Lung microvascular endothelial cell (primary cell): ENCODE results near the gene MAGOHB. TPM values are rescaled to one million over a fixed set of nuclear protein-coding genes. Genes with fewer than 3 reads are reported as not detected.
"Not testable (repeated sequence)": the region's sequence is repeated elsewhere in the genome, so short reads cannot be mapped to it uniquely, and the experiment has no call there.

Source experiments
- DNase-seq, 2 donors: peaks; one replicate each; pipeline versions ENCODE4 v3.0.0 to v3.0.0-alpha.2; 2010; ENCODE audit warnings: low read depth in 2 of 2
- total RNA-seq: library from RNA; depleted of rRNA; stranded (reverse); fragments of >200 nt; gene quantifications from 2 replicates; pipeline ENCODE4 v1.2.1, GENCODE V29; 2014

Gene MAGOHB
- total RNA-seq = 6.1 and 13.5 TPM in 2 replicates

DNA sequence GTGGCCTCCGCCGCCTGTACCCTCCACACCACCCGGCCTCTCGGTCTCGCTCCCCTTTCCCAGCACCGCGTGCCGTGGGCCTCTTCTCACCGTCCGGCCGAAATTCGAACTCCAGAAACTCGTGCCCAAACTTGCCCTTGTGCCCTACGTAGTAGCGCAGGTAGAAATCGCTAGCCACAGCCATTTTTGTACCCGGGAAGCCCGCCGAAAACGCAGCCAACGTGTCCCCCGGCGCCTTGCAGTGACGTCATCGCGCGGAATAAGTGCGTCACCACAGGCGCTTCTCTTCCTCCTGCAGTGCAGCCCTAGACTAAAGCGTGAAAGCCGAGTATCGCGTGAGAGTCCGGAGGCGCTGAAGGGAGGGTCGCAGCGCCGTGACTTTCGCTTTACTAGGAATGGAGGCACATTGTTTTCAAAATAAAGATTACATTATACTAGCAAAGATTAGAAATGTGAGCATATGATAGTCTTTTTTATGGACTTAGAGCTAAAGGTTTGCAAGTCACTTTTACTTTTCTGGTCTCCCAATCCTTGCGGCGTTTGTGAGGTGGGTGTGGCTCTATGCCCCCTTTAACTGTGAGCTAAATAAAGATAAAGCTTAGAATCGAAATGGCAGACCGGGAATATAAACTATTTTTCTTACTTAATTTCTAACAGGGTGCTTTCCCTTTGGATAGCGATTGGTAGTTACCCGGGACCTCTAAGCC, at the start of gene MAGOHB:
TSS of gene MAGOHB (minus strand) at position 261 of the 707 bp plus-strand sequence. CDS start at position 184, 77 bp downstream.
- peak; percentile 98 to 99 for DNase-seq

DNA sequence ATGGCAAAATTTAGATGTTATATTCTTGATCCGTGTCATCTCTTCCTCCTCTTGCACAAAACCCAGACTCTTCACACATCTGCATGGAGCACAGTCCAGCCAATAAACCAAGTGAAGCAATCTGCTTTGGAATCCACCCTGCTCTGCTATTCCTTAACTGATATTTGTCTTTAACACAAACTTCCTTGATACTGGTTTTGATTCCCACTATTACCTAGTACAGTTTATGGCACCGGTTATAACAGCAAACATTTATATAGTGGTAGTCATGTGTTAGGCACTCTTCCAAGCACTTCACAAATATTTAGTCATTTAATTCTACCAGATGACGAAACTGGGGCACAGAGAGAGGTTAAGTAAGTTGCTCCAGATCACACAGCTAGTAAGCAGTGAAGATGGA, 47.9 kb upstream of the MAGOHB start:
- peak in 1 of 2 donors; percentile 22 for DNase-seq

DNA sequence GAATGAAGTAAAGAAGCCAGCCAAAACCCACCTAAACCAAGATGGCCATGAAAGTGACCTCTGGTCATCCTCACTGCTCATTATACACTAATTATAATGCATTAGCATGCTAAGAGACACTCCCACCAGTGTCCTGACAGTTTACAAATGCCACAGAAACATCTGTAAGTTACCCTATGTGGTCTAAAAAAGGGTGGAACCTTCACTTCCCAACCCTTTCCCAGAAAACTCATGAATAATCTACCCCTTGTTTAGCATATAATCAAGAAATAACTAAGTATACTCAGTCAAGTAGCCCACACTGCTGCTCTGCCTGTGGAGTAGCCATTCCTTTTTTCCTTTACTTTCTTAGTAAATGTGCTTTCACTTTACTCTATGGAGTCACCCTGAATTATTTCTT, 40.6 kb upstream of the MAGOHB start:
- DNase-seq = no peak

DNA sequence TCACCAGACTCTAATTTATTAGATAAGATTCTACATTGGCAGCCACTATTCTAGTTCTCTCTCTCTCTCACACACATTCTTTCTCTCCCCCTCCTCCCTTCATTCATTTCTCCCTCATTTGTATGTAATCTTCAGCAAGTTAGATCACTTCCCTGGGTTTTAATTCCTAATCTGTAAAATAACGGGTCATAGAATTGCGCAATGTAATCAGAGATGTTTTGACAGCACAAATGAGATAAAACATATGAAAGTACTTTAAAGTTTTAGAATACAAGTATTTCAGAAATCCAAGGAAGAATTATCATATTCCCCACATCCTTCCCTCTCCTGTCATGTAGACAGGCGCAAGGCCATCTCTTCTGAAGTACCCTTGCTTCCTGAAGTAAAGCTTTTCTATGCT, 38.8 kb upstream of the MAGOHB start:
- DNase-seq = no peak

DNA sequence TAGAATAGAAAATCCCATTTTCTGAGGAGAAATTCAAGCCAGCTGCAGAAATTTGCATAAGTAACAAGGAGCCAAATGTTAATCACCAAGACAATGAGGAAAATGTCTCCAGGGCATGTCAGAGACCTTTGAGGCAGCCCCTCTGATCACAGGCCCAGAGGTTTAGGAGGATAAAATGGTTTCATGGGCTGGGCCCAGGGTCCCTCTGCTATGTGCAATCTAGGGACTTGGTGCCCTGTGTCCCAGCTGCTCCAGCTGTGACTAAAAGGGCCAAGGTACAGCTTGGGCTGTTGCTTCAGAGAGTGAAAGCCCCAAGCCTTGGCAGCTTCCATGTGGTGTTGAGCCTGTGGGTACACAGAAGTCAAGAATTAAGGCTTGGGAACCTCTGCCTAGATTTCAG, 33.2 kb upstream of the MAGOHB start:
- not testable (repeated sequence) for DNase-seq

DNA sequence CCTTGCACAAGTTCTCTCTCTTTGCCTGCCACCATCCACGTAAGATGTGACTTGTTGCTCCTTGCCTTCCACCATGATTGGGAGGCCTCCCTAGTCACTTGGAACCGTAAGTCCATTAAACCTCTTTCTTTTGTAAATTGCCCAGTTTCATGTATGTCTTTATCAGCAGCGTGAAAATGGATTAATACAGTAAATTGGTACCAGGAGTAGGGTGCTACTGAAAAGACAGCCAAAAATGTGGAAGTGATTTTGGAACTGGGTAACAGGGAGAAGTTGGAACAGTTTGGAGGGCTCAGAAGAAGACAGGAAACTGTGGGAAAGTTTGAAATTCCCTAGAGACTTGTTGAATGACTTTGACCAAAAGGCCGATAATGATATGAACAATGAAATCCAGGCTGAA, 32.5 kb upstream of the MAGOHB start:
- DNase-seq = no peak

DNA sequence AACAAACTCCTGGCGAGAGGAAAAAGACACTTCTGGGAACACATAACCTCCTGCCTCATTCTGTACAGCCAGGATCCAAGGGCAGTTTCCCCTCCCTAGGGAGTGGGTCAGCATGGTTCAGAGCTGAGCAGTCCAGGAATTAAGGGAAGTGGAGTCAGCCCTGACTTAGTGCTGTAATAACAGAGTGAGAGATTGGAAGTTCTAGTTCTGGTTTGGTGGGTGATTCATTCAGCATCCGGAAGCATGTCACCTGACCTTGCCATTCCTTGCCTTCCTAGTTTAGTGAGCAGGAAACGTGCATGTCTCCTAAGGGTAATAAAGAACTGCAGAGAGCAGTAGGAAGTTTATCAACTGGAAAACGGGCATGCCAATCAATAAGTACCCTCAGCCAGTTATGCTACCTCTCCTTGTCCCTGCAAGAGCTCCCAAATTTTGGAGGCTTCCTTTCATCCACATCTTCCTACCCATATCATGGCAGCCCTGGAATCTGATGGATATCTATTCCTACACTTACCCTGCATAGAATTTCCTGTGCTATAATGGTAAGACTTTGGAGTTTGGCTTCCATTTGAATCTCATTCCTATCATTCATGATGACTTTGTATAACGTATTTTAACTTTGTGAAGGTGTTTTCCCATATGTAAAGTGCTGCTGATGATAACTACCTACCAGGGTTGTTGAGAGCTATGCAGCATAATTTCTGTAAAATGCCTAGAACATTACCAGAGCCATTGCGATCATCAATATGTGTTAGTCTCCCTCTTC, 28.5 kb upstream of the MAGOHB start:
- DNase-seq = peak; percentile 93 to 98

DNA sequence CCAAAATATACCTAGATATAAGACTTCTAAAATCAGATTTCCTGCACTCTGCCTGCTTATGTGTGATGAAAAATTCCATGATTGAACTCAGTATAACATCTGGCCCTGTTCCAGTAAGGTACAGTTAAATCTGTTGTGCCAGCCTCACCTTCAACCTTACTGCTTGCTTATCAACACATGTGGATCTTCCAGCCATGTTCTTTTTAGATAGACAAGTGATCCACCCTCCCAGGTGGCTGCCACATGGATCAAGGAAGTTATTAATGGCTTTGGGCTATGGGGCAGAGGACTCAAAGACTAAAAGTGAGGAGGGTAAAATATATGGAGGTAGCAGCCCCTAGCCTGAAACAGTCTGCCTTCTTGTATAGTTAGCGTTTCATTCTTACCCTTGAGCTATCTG, 25.3 kb upstream of the MAGOHB start:
- DNase-seq = peak in 1 of 2 donors; percentile 16

DNA sequence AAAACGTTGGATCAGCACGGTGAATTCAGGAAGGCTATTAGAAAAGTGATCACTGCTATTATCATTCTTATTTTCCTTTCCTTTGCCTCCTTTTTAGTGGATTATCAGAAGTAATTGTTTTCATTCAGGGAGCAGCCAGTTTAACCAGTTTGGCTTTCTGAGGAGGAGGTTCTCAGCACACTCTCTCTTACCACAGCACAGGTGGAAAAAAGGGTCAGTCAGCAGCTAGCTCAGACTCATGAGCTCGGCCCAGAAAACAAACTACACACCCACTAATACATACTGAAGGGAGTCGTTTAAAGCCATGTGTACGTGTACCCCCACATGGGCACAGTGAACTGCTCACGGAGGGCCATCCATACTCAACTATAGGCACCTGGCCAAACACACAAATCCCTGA, 23.2 kb upstream of the MAGOHB start:
- no peak for DNase-seq

DNA sequence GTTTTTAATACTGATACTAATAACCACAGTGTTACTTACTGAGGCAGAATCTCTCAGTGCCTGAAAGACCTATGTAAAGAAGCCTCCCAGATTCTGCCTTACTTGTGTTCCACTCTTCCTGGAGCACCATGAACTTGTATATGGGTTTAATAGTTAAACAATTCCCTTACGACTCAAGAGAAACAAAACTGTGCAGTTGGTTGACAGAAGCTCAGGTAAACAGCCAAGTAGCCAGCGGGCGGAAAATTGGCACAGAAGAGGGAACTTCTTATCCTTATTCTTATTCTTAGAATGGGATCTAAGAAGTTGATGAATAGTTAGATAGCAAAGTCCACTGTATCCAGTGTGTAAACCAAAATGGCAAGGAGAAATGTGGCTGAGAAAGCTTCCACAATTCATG, 22.7 kb upstream of the MAGOHB start:
- DNase-seq = no peak

DNA sequence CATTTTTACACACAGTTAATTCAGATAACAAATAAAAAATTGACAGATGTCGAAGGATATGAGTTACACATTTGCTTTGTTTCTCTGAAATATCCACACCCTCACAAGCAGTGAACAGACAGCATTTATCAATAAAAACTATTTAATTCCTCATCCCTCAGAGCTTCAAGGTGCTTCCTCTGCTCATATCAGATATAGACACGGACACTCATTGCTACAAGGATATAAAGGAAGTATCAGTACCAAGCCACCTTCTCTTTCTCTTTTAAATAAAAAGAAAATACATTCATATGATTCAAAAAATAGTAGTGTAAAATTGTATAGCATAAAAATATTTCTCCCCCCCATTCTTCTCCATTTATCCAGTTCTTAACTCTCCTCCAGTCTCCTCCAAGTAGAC, 21.9 kb upstream of the MAGOHB start:
- no peak for DNase-seq

DNA sequence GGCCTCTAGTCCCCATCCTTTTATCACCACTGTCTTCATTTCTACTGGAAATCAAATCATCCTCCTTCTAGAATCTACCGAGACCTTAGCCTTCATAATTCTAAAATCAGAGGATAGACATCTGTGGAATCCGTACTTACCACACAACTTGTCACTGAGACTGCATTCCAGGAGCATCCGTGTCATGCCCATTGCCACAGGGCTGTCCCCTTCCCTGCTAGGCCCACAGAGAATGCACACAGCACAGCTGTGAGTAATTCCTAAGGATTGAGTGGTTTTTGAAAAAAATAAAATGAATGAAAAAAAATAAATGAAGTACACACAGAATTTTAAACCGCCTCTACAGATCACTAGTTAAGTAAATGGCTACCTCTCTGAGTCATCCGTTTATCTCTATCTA, 21.0 kb upstream of the MAGOHB start:
- no peak for DNase-seq

DNA sequence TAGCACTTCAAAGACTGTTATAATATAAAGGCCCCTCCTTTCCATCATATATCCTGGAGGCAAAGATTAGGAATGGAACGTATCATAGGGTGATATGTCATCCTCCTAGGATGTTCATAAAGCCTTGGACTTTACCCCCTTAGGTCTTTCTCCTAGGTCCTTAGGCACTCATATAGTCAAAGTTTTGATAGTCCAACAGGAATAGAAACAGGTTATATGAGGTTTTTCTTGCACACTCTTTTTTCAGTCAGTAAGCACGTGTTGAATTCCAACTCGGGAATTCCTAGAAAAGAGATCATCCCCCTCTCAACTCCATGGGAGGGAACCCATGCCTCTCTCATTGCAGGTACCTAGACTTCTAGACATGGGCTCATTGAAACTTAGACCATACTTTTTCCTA, 20.1 kb upstream of the MAGOHB start:
- no peak for DNase-seq

DNA sequence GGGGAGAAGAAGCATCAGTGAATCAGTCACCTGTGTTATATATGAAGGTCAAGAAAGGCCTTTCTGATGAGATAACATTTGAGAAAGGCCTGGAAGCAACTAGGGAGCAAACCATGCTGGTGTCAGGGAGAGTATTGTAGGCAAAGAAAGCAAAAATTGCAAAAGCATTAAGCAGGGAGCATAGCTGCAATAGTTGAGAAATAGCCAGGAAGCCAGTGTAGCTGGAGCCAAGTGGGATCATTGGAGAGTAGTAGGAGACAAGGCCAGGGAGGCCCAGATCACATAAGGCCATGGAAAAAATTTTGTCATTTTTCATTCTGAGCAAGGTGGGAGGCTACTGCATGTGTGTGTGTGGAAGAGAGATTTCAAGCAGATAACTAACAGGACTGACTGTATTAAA, 18.8 kb upstream of the MAGOHB start:
- DNase-seq = no peak

DNA sequence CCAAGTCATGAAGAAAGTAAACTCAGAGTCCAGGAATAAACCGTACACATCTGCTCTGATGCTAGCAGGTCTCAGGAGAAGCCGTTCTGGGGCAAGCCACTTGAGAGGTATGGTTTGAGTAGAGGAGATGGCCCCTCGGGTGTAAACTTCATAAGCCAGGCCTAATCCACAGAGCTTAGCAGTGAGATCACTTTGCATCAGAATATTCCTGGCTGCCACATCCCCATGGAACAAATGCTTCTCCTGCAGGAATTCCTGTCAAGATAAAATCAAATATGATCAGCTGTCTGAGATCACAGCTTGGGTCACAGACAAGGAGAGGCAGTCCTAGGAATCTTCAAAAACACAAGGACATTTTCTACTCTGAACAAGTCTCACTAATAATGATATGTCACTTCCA, 11.2 kb upstream of the MAGOHB start:
- DNase-seq = peak in 1 of 2 donors; percentile 52

DNA sequence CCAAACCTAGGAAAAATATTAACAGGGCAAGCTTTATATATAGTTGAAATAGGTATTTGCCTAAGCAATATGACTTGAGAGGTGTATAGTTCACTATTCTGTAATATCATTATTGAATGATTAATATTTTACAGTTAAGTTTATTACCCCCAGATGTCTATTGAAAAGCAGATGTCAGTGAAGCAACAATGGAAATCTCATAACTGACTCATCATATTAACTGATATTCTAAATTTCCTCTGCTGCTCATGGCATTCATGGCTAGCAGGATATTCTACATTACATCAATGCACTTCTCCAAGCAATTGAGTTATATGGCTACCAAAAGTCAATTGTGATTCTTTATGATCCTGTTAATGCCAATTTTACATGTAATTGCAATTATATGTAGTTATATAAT, 9.7 kb upstream of the MAGOHB start:
- DNase-seq = peak in 1 of 2 donors; percentile 26

DNA sequence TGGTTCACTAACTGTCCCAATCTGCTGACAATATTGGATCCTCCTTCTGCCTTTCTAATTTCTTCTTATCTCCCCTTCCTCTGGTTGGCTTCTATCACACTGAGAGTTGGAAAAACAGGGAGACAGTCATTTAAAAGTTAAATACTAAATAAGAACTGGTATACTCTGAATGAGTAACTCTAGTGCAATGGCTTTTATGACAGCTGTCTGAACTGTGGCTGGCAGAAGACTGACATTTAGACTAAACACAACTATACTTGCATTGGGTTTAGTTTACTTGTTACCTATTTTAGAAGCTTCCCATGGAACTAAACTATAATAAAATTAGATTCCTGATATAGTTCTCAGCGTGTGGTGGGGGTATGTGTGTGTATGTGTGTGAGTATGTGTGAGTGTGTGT, 7.9 kb upstream of the MAGOHB start:
- no peak for DNase-seq

DNA sequence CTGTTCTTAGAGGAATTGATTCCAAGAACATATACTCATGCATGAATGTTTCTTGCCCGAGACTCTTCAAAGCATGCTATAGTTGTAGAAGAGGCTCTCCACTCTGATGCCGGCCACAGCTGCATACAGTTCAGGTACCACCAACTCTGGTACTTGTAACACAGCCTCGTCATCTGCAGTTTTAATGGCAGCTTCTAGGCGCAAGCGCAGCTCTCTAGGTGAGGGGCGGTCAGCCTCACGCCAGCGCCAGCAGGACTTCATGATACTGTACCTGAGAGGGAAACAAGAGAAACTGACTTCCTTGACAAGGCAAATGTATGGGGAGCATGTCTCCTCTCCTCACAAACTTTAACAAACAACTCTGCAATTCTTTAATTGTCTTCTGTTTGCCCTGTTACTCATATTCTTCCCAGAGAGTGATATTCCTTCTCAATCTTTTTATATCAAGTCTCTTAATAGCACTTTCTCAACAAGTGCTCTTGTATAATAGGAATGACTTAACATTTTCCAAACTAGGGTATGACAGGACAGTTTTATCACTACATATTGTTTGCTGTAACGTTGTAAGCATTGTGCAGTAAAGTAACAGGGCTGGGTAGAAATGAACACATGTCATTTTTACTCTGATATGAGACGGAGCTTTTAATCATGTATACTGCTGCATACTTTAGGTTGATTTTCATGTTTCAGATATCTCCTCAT, 6.8 kb upstream of the MAGOHB start:
- DNase-seq = no peak

DNA sequence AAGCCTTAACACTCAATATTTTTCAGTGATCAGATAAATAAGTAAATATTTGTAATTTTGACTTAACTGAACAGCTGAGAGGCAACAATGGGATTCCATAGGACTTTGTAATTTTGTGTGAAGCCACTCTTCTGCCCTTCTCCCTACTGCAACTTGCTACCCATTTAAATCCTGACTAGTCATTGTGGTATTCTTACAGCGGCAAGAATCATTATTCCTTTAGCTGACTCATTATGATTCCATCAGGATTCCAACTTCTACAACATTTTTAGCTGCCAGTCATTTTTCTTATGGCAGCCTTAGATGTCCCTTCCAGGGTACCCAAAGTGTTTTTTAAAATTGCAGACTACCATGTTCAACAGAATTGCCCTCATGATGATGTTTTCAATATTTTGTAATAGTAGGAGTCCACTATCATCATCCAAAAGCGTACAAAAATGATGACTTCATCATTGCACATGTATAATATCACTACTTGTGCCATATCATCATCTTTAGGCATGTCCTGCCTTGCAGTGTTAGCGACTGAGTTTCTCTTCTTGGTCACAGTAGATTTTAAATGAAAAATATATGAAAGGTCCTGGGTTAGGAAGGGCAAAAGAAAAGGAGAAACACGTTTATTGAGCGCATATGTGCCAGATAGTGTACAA, 5.1 kb upstream of the MAGOHB start:
- peak in 1 of 2 donors; percentile 76 for DNase-seq

DNA sequence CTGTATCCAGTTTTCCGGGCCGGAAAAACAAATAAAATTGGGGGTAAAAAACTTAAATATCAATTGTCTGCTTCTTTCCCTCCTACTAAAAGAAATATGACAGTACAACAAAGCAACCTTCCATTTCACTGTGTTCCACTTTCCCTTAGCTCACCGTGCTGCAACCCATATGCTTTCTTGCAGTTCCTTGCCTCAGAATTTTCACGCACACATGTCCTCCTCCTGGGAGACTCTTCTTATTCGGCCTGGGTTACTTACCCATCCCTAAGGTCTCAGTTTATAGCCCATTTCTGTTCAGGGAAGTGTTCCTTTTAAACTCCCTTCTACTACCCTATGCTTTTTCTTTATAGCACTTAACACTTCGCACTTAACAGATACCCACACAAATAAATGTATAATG, 4.5 kb upstream of the MAGOHB start:
- no peak for DNase-seq

DNA sequence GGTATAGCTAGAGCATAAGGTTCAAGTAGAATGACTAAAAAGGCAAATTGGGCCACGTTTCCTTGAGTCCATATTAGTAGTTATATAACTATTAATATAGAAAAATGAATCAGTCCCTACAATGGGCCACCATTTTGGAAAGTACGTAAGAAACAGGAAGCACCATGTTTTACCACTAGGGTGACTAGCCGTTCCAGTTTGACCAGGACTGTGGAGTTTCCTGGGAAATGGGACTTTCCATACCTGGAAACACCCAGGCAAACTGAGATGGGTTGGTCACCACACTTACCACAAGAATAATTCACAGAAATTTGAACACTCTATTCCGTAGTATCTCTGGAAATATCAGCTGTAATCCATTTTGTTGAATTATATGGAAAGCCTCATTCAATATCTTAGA, 2.1 kb upstream of the MAGOHB start:
- DNase-seq = no peak

DNA sequence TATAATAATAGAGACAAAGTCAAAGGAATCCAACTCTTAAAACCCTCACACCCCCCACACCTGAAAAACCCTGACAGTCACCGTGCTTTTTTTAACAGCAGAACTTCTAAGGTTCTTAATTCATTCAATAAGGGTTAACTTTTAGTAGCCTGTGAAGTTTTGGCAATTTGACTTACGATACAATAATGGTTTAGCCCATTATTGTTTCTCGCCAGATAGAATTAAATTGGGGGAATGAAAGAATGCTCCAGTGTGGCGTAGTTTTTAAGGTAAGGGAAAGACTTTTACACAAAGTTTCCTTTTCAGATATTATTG, 604 bp upstream of the MAGOHB start:
- peak in 1 of 2 donors; percentile 4 for DNase-seq
